HCT116 (cell line): Measurements from ENCODE around the gene MADCAM1.

Source experiments
- CTCF ChIP-seq, 3 experiments: fragments of 200-600 bp in 1 of 3; sonication (generic) in 1 of 3; IDR thresholded peaks in 2 of 3; conservative IDR thresholded peaks in 1 of 3; 2 replicates each; pipeline ENCODE4 v1.5.1; 2012 to 2017; ENCODE audit warnings: low read depth in 2 of 3, low read length in 2 of 3, antibody characterized with exemption in 1 of 3, borderline replicate concordance in 1 of 3, control low read depth in 1 of 3, mild to moderate bottlenecking in 1 of 3, mixed read lengths in 1 of 3, mixed run types in 1 of 3, moderate library complexity in 1 of 3; ENCODE audit not compliant: insufficient read depth in 1 of 3
- EGR1 ChIP-seq: IDR thresholded peaks from 2 replicates; pipeline ENCODE4 v1.6.1; 2012; ENCODE audit warnings: low read depth
- POLR2A ChIP-seq: IDR thresholded peaks from 2 replicates; pipeline ENCODE4 v1.7.0; 2011; ENCODE audit warnings: borderline replicate concordance; ENCODE audit not compliant: insufficient read depth, insufficient read length; ENCODE audit errors: extremely low read depth
- SRF ChIP-seq: IDR thresholded peaks from 2 replicates; pipeline ENCODE4 v1.6.1; 2012; ENCODE audit warnings: low read depth

- no peak for TF ChIP-seq EGR1
- 0 out of 6 replicates have a peak, but pooled peaks of 1 of the 3 experiments have one; percentile 12 for TF ChIP-seq CTCF (IDR thresholded peaks at IDR 0.05 in 2 of 3, conservative IDR thresholded peaks at IDR 0.05 in 1 of 3; ENCODE audit: borderline replicate concordance in 1 of 3, insufficient read depth in 1 of 3, low read depth in 2 of 3, low read length in 2 of 3)
- TF ChIP-seq SRF = no peak
- TF ChIP-seq POLR2A = no peak
Measured at GRCh38 chr19:482186-483041, 13.9 kb upstream of the MADCAM1 start.
